GM23338 (cell line): ENCODE measurements around the gene NHS. TPM values are rescaled to one million over a fixed set of nuclear protein-coding genes. Genes with fewer than 3 reads are reported as not detected.

ENCODE experiments used
- ATAC-seq: fragments of 200-7000 bp; cut with Tn5 transposase; 3 replicates; pipeline ENCODE4 v1.9.1; 2020
- DNase-seq: peaks from one replicate; pipeline ENCODE4 v3.0.0-alpha.2; 2015; ENCODE audit warnings: low spot score
- H2AFZ ChIP-seq: fragments of 200-600 bp; sonication (generic); 2 replicates; pipeline ENCODE4 v1.8.0; 2016; ENCODE audit warnings: antibody characterized with exemption, mild to moderate bottlenecking, moderate library complexity
- H3F3A ChIP-seq: fragments of 200-600 bp; sonication (generic); replicated peaks from 2 replicates; pipeline ENCODE4 v1.8.0; 2017; ENCODE audit warnings: antibody characterized with exemption, mixed run types, low read depth
- H3K27ac ChIP-seq: fragments of 200-600 bp; sonication (generic); 2 replicates; pipeline ENCODE4 v1.6.1; 2016; ENCODE audit warnings: low read depth
- H3K27me3 ChIP-seq: fragments of 200-600 bp; sonication (generic); 2 replicates; pipeline ENCODE4 v1.8.0; 2016; ENCODE audit warnings: mild to moderate bottlenecking, mixed run types, moderate library complexity; ENCODE audit not compliant: insufficient read depth
- H3K36me3 ChIP-seq: fragments of 200-600 bp; sonication (generic); 2 replicates; pipeline ENCODE4 v1.8.0; 2016; ENCODE audit warnings: mild to moderate bottlenecking; ENCODE audit not compliant: insufficient read depth
- H3K4me1 ChIP-seq: fragments of 200-600 bp; sonication (generic); 2 replicates; pipeline ENCODE4 v1.8.0; 2016; ENCODE audit warnings: mild to moderate bottlenecking, moderate library complexity; ENCODE audit not compliant: insufficient read depth
- H3K4me2 ChIP-seq: fragments of 200-600 bp; sonication (generic); 2 replicates; pipeline ENCODE4 v1.7.1; 2017; ENCODE audit warnings: mixed run types
- H3K4me3 ChIP-seq: fragments of 200-600 bp; sonication (generic); 2 replicates; pipeline ENCODE4 v1.6.1; 2016; ENCODE audit warnings: mixed run types
- H3K79me2 ChIP-seq: fragments of 200-600 bp; sonication (generic); replicated peaks from 2 replicates; pipeline ENCODE4 v1.8.0; 2017; ENCODE audit warnings: mild to moderate bottlenecking; ENCODE audit not compliant: insufficient read depth
- H3K9me2 ChIP-seq: fragments of 200-600 bp; sonication (generic); 2 replicates; pipeline ENCODE4 v1.8.0; 2017; ENCODE audit not compliant: insufficient read depth
- H4K20me1 ChIP-seq: fragments of 200-600 bp; sonication (generic); replicated peaks from 2 replicates; pipeline ENCODE4 v1.8.0; 2017; ENCODE audit warnings: mild to moderate bottlenecking; ENCODE audit not compliant: insufficient read depth
- H3K27ac Mint-ChIP-seq: 2 replicates; pipeline ENCODE4 v1.8.0; 2020; ENCODE audit warnings: inconsistent platforms, mild to moderate bottlenecking, moderate library complexity, mixed read lengths
- H3K27me3 Mint-ChIP-seq: 3 replicates; pipeline ENCODE4 v1.8.0; 2022; ENCODE audit warnings: low read depth, mild to moderate bottlenecking, moderate library complexity, mixed read lengths, inconsistent platforms; ENCODE audit not compliant: insufficient read depth, poor library complexity
- H3K36me3 Mint-ChIP-seq: 3 replicates; pipeline ENCODE4 v1.8.0; 2021; ENCODE audit warnings: low read depth, mild to moderate bottlenecking, inconsistent platforms, moderate library complexity, mixed read lengths
- H3K4me1 Mint-ChIP-seq: 3 replicates; pipeline ENCODE4 v1.8.0; 2020; ENCODE audit warnings: mild to moderate bottlenecking, inconsistent platforms, mixed read lengths
- H3K4me3 Mint-ChIP-seq: 3 replicates; pipeline ENCODE4 v1.8.0; 2021; ENCODE audit warnings: moderate library complexity, mild to moderate bottlenecking, inconsistent platforms, mixed read lengths
- H3K9me3 Mint-ChIP-seq: 3 replicates; pipeline ENCODE4 v1.8.0; 2020; ENCODE audit warnings: moderate library complexity, mild to moderate bottlenecking, inconsistent platforms, mixed read lengths
- CREB1 ChIP-seq: fragments of 250-450 bp; sonication (Bioruptor Pico); IDR thresholded peaks from 2 replicates; pipeline ENCODE4 v1.5.0; 2020; ENCODE audit warnings: low read depth, mild to moderate bottlenecking, moderate library complexity
- ETS1 ChIP-seq: IDR thresholded peaks from 2 replicates; pipeline ENCODE4 v1.6.1; 2016; ENCODE audit warnings: antibody characterized with exemption
- EZH2 ChIP-seq: fragments of 200-600 bp; sonication (generic); IDR thresholded peaks from one replicate; pipeline ENCODE4 v1.8.0; 2017; ENCODE audit warnings: antibody characterized with exemption, mild to moderate bottlenecking, low read depth; ENCODE audit not compliant: unreplicated experiment
- EZH2phosphoT487 ChIP-seq: fragments of 200-600 bp; sonication (generic); IDR thresholded peaks from one replicate; pipeline ENCODE4 v1.8.1; 2018; ENCODE audit warnings: antibody characterized with exemption; ENCODE audit not compliant: unreplicated experiment
- JUNB ChIP-seq: IDR thresholded peaks from one replicate; pipeline ENCODE4 v1.6.1; 2016; ENCODE audit warnings: antibody characterized with exemption; ENCODE audit not compliant: unreplicated experiment
- POLR2AphosphoS5 ChIP-seq: IDR thresholded peaks from 2 replicates; pipeline ENCODE4 v1.6.1; 2016; ENCODE audit warnings: antibody characterized with exemption, low read depth
- STAT1 ChIP-seq: IDR thresholded peaks from one replicate; pipeline ENCODE4 v1.6.1; 2016; ENCODE audit warnings: antibody characterized with exemption; ENCODE audit not compliant: unreplicated experiment
- ZNF114 ChIP-seq: fragments of 250-450 bp; sonication (Bioruptor Pico); IDR thresholded peaks from 2 replicates; pipeline ENCODE4 v1.5.0; 2020; ENCODE audit warnings: mild to moderate bottlenecking, moderate library complexity
- ZNF331 ChIP-seq: fragments of 250-450 bp; sonication (Bioruptor Pico); IDR thresholded peaks from 2 replicates; pipeline ENCODE4 v1.5.0; 2020; ENCODE audit warnings: low read depth, mild to moderate bottlenecking, moderate library complexity
- ZNF462 ChIP-seq: fragments of 250-450 bp; sonication (Bioruptor Pico); IDR thresholded peaks from 2 replicates; pipeline ENCODE4 v1.5.0; 2020; ENCODE audit warnings: mild to moderate bottlenecking, moderate library complexity
- polyA plus RNA-seq: library from polyadenylated mRNA; unstranded; fragments of >200 nt; fragmentation: Nextera tagmentation; extraction: Ambion mirVana; gene quantifications from 2 replicates; pipeline ENCODE4 v1.2.1, GENCODE V29; 2016
- total RNA-seq: library from RNA; depleted of rRNA; stranded (reverse); fragments of >200 nt; shearing (Covaris generic); gene quantifications from 2 replicates; pipeline ENCODE4 v1.2.3, GENCODE V29; 2014
- TF ChIP-seq, protein P1 (sequence below): IDR thresholded peaks from one replicate; pipeline ENCODE4 v1.6.1; 2018; ENCODE audit warnings: antibody characterized with exemption; ENCODE audit not compliant: unreplicated experiment

NHS gene
- total and polyA plus RNA-seq, 2 experiments from 2014 or later = 1.8 to 8.2 TPM

- no peaks in the 10 kb centered on the region for H3K79me2 ChIP-seq
- Mint-ChIP-seq H3K4me3 (no peak overlapping the region), H3K27me3 (peaks cover 2% of the 10 kb centered on the region), H3K36me3 (no peaks in the 10 kb centered on the region), H3K4me1 (peaks cover 2% of the 10 kb centered on the region; the same call in 2 of the 3 replicates), H3K27ac (no peak overlapping the region), H3K9me3 (no peaks in the 10 kb centered on the region)
- H3K27me3 ChIP-seq = no peaks in the 10 kb centered on the region
- H3K4me2 ChIP-seq = no peak overlapping the region
- no peak overlapping the region for H3K4me3 ChIP-seq
- no peaks in the 10 kb centered on the region for H3K9me2 ChIP-seq
- no peak for DNase-seq
- H3F3A ChIP-seq = no peaks in the 10 kb centered on the region
- H3K27ac ChIP-seq = no peak overlapping the region
- H3K4me1 ChIP-seq = no peaks in the 10 kb centered on the region
- ATAC-seq = no peak
- no peaks in the 10 kb centered on the region for H3K36me3 ChIP-seq
- no peak overlapping the region for H2AFZ ChIP-seq
- TF ChIP-seq ZNF114 (CRISPR knock-in tag) (no peak), JUNB (no peak), EZH2phosphoT487 (no peak), ETS1 (no peak), CREB1 (no peak), ZNF331 (no peak)
- TF ChIP-seq, protein P1, sequence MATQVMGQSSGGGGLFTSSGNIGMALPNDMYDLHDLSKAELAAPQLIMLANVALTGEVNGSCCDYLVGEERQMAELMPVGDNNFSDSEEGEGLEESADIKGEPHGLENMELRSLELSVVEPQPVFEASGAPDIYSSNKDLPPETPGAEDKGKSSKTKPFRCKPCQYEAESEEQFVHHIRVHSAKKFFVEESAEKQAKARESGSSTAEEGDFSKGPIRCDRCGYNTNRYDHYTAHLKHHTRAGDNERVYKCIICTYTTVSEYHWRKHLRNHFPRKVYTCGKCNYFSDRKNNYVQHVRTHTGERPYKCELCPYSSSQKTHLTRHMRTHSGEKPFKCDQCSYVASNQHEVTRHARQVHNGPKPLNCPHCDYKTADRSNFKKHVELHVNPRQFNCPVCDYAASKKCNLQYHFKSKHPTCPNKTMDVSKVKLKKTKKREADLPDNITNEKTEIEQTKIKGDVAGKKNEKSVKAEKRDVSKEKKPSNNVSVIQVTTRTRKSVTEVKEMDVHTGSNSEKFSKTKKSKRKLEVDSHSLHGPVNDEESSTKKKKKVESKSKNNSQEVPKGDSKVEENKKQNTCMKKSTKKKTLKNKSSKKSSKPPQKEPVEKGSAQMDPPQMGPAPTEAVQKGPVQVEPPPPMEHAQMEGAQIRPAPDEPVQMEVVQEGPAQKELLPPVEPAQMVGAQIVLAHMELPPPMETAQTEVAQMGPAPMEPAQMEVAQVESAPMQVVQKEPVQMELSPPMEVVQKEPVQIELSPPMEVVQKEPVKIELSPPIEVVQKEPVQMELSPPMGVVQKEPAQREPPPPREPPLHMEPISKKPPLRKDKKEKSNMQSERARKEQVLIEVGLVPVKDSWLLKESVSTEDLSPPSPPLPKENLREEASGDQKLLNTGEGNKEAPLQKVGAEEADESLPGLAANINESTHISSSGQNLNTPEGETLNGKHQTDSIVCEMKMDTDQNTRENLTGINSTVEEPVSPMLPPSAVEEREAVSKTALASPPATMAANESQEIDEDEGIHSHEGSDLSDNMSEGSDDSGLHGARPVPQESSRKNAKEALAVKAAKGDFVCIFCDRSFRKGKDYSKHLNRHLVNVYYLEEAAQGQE = no peak
- no peaks in the 10 kb centered on the region for H4K20me1 ChIP-seq
Observed at GRCh38 chrX:17472424-17472823, 97.4 kb downstream of the NHS start.

DNA sequence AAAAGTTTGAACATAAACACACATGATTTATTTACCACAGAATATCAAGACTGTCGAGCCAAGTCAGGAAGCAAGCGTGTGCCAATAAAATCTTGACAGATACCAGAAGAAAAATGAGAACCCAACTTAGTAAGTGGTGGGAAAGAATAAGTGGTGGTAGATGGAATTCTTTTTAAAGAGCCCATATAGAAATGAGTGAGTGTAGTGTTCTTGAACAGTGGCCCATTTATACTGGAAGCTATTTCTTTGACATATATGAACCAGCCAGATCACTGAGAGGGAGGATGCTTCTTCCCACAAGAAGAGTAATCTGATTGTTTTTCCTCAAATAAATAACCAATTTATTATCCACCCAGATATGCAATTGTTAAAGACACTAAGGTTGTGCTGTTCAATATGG is 98.0 kb downstream of the NHS start:
- Histone ChIP-seq H3K4me2 (no peak overlapping the region), H3K27me3 (no peaks in the 10 kb centered on the region), H3F3A (no peaks in the 10 kb centered on the region), H4K20me1 (no peaks in the 10 kb centered on the region), H2AFZ (no peak overlapping the region), H3K4me1 (no peaks in the 10 kb centered on the region), H3K4me3 (no peak overlapping the region), H3K36me3 (no peaks in the 10 kb centered on the region), H3K27ac (no peak overlapping the region), H3K79me2 (no peaks in the 10 kb centered on the region), H3K9me2 (no peaks in the 10 kb centered on the region)
- Mint-ChIP-seq H3K4me1 (peaks cover 2% of the 10 kb centered on the region; the same call in 2 of the 3 replicates), H3K4me3 (no peak overlapping the region), H3K27ac (no peak overlapping the region), H3K27me3 (peaks cover 2% of the 10 kb centered on the region), H3K36me3 (no peaks in the 10 kb centered on the region), H3K9me3 (no peaks in the 10 kb centered on the region)
- DNase-seq (no peak), ATAC-seq (no peak)
- TF ChIP-seq ZNF114 (CRISPR knock-in tag) = no peak
- TF ChIP-seq ETS1 = no peak
- no peak for TF ChIP-seq ZNF462 (CRISPR knock-in tag)
- no peak for TF ChIP-seq ZNF331
- TF ChIP-seq EZH2 = no peak
- no peak for TF ChIP-seq POLR2AphosphoS5
- TF ChIP-seq EZH2phosphoT487 = no peak
- TF ChIP-seq STAT1 = no peak
